ENCODE data around the gene RCAN3.

RCAN3 gene

GRCh38 chr1:24502065-24502708 lies 449 bp upstream of the RCAN3 start:
- DNase-seq (ENCODE audit: low read depth), result peak; percentile 49
- H3K4me3 ChIP-seq (ENCODE audit: control insufficient read depth, low read depth, low read length), result peak overlapping the region; percentile 71
- TF ChIP-seq, protein P1, sequence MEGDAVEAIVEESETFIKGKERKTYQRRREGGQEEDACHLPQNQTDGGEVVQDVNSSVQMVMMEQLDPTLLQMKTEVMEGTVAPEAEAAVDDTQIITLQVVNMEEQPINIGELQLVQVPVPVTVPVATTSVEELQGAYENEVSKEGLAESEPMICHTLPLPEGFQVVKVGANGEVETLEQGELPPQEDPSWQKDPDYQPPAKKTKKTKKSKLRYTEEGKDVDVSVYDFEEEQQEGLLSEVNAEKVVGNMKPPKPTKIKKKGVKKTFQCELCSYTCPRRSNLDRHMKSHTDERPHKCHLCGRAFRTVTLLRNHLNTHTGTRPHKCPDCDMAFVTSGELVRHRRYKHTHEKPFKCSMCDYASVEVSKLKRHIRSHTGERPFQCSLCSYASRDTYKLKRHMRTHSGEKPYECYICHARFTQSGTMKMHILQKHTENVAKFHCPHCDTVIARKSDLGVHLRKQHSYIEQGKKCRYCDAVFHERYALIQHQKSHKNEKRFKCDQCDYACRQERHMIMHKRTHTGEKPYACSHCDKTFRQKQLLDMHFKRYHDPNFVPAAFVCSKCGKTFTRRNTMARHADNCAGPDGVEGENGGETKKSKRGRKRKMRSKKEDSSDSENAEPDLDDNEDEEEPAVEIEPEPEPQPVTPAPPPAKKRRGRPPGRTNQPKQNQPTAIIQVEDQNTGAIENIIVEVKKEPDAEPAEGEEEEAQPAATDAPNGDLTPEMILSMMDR (conservative IDR thresholded peaks at IDR 0.05; ENCODE audit: control insufficient read depth, insufficient read depth, low read depth, low read length), result no peak

GRCh38 chr1:24503059-24503751 lies 569 bp downstream of the RCAN3 start:
- peak overlapping the region; percentile 61 for H3K4me3 ChIP-seq (ENCODE audit: control insufficient read depth, low read depth, low read length)
- no peak for DNase-seq (ENCODE audit: low read depth)
- TF ChIP-seq, protein P1 (conservative IDR thresholded peaks at IDR 0.05; ENCODE audit: control insufficient read depth, insufficient read depth, low read depth, low read length), result no peak

DNA sequence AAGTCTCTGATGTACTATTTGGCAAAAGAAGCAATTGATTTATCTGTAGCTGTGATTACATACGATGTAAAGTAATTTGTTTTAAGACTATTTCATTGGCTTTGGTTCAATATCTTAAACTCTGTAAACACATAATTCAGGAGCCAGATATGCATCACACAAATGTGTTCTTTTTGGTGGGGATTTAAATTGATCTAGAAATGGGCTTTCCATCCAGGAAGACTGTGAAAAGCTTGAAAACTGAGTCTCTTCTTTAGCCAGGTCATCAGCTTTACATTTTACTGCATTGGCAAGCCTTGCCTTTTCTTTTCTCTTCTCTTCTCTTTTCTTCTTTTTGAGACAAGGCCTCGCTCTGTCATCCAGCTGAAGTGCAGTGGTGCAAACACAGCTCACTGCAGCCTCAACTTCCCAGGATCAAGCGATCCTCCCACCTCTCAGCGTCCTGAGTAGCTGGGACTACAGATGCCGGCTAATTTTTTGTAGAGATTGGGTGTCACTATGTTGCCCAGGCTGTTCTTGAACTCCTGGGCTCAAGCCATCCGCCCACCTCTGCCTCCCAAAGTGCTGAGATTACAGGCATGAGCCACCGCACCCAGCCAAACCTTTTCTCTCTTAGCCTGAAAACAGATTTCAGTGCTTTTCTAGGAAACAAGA lies 1.4 kb downstream of the RCAN3 start:
- H3K4me3 ChIP-seq (ENCODE audit: control insufficient read depth, low read depth, low read length), result no peak overlapping the region
- TF ChIP-seq, protein P1 (conservative IDR thresholded peaks at IDR 0.05; ENCODE audit: control insufficient read depth, insufficient read depth, low read depth, low read length), result no peak
- DNase-seq (ENCODE audit: low read depth), result no peak

GRCh38 chr1:24504560-24504959 lies 1.9 kb downstream of the RCAN3 start:
- no peak overlapping the region for H3K4me3 ChIP-seq (ENCODE audit: control insufficient read depth, low read depth, low read length)
- no peak for DNase-seq (ENCODE audit: low read depth)
- TF ChIP-seq, protein P1 (conservative IDR thresholded peaks at IDR 0.05; ENCODE audit: control insufficient read depth, insufficient read depth, low read depth, low read length), result no peak

DNA sequence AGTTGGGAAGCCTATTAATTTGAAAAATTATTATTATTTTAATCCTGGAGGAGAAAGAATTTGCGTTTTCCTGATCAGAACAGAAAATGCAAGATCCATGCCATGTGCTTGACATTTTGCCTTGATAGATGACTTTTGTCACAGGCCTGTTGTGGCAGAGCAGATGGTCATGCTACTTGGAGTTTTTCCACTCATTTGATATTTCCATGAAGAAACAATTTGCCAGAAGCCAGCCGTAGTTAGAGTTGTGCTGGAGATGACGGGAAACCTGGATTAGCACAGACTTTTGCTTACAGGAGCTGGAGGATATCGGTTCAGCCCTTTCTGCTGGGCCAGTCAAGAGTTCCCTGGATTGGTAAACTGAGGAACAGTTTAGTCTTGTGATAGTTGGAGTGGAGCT lies 3.2 kb downstream of the RCAN3 start:
- H3K4me3 ChIP-seq (ENCODE audit: control insufficient read depth, low read depth, low read length), result no peak overlapping the region
- no peak for DNase-seq (ENCODE audit: low read depth)
- TF ChIP-seq, protein P1 (conservative IDR thresholded peaks at IDR 0.05; ENCODE audit: control insufficient read depth, insufficient read depth, low read depth, low read length), result no peak

GRCh38 chr1:24506691-24507381 lies 4.2 kb downstream of the RCAN3 start:
- TF ChIP-seq, protein P1 (conservative IDR thresholded peaks at IDR 0.05; ENCODE audit: control insufficient read depth, insufficient read depth, low read depth, low read length), result no peak
- DNase-seq (ENCODE audit: low read depth), result no peak
- no peak overlapping the region for H3K4me3 ChIP-seq (ENCODE audit: control insufficient read depth, low read depth, low read length)
